Thyroid gland (tissue), 4 donors: ENCODE measurements around the gene ADAM12. TPM values are rescaled to one million over a fixed set of nuclear protein-coding genes. Genes with fewer than 3 reads are reported as not detected.

Source experiments
- DNase-seq, 2 donors: peaks; one replicate each; pipeline ENCODE4 v3.0.0-alpha.2; 2019
- H3K27ac ChIP-seq, 3 donors: fragments of 200-600 bp; sonication (generic); 1 replicate in 2 of 3; 2 replicates in 1 of 3; pipeline ENCODE4 v1.5.1; 2016 to 2019; ENCODE audit warnings: mild to moderate bottlenecking in 1 of 3, moderate library complexity in 1 of 3
- H3K27me3 ChIP-seq: fragments of 200-600 bp; sonication (generic); one replicate; pipeline ENCODE4 v1.5.1; 2019
- H3K36me3 ChIP-seq, 2 donors: fragments of 200-600 bp; sonication (generic); one replicate each; pipeline ENCODE4 v1.5.1; 2016 to 2019
- H3K4me1 ChIP-seq, 2 donors: fragments of 200-600 bp; sonication (generic); one replicate each; pipeline ENCODE4 v1.5.1; 2017 to 2019
- H3K4me3 ChIP-seq, 3 donors: fragments of 200-600 bp; sonication (generic); replicated peaks in 1 of 3; 1 replicate in 2 of 3; 2 replicates in 1 of 3; pipeline ENCODE4 v1.5.1; 2016; ENCODE audit warnings: mild to moderate bottlenecking in 1 of 3
- H3K9me3 ChIP-seq: fragments of 200-600 bp; sonication (generic); one replicate; pipeline ENCODE4 v1.5.1; 2017
- POLR2A ChIP-seq, 2 donors: fragments of 450-650 bp; IDR thresholded peaks; one replicate each; pipeline ENCODE4 v1.6.1; 2017; ENCODE audit warnings: antibody characterized with exemption in 2 of 2, mild to moderate bottlenecking in 2 of 2, moderate library complexity in 1 of 2
- WGBS, 2 donors: methylation state at CpG; one replicate each; pipeline ENCODE4 v1.1.5; 2017; 5-methylcytosine and 5-hydroxymethylcytosine counted together
- intact Hi-C: fragments of 100-400 bp; cut with DNase I; formaldehyde crosslinking; loops from one replicate; pipeline ENCODE4 v1.15.1; 2023
- total RNA-seq, 4 donors: library from RNA; depleted of rRNA; stranded (reverse); fragments of >200 nt; gene quantifications; one replicate each; pipeline ENCODE4 v1.2.3, GENCODE V29; 2016
- TF ChIP-seq, protein P1 (sequence below), 6 experiments: fragments of 200-600 bp in 3 of 6; fragments of 450-650 bp in 3 of 6; sonication (generic) in 3 of 6; IDR thresholded peaks; one replicate each; pipeline ENCODE4 v1.5.1; 2016 to 2019; ENCODE audit warnings: antibody characterized with exemption in 6 of 6, mild to moderate bottlenecking in 2 of 6, inconsistent platforms in 1 of 6, moderate library complexity in 1 of 6

The ADAM12 gene
- total RNA-seq, 4 donors from 2014 or later, result 0.20 to 0.94 (median 0.63) TPM

DNA sequence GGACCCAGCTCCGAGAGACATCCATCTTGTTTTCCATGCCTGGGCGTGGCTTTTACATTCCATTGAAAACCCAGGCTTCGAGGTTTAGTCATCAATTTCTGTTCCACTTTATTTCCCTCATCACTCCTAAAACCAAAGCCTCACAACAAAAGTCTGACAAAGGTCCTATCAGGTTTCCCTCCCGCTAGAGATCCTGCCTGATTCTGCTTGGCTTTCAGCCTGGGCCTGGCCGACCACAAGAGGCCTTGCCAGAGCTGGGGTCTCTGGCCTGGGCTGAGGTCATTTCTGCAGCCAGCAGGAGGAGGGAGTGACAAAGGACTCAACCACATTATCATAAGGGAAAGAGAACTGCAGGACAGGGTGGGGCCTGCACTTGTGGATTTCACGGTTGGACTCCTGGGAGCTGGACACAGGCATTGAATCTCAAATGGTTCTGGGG is 324.9 kb downstream of the ADAM12 start:
- no peak for TF ChIP-seq POLR2A (IDR thresholded peaks at IDR 0.05)
- TF ChIP-seq, protein P1, sequence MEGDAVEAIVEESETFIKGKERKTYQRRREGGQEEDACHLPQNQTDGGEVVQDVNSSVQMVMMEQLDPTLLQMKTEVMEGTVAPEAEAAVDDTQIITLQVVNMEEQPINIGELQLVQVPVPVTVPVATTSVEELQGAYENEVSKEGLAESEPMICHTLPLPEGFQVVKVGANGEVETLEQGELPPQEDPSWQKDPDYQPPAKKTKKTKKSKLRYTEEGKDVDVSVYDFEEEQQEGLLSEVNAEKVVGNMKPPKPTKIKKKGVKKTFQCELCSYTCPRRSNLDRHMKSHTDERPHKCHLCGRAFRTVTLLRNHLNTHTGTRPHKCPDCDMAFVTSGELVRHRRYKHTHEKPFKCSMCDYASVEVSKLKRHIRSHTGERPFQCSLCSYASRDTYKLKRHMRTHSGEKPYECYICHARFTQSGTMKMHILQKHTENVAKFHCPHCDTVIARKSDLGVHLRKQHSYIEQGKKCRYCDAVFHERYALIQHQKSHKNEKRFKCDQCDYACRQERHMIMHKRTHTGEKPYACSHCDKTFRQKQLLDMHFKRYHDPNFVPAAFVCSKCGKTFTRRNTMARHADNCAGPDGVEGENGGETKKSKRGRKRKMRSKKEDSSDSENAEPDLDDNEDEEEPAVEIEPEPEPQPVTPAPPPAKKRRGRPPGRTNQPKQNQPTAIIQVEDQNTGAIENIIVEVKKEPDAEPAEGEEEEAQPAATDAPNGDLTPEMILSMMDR (IDR thresholded peaks at IDR 0.05), result no peak
- no peak for DNase-seq
- Histone ChIP-seq H3K27me3 (no peaks in the 10 kb centered on the region), H3K27ac (no peak overlapping the region), H3K36me3 (no peaks in the 10 kb centered on the region), H3K4me3 (no peak overlapping the region), H3K4me1 (peaks cover 0 to 7% of the 10 kb centered on the region in 2 donors), H3K9me3 (no peaks in the 10 kb centered on the region)
- intact Hi-C loops, result no loop called here
- 78 to 89% methylated on average over 6 of the region's 6 CpGs for WGBS, 2 donors

DNA sequence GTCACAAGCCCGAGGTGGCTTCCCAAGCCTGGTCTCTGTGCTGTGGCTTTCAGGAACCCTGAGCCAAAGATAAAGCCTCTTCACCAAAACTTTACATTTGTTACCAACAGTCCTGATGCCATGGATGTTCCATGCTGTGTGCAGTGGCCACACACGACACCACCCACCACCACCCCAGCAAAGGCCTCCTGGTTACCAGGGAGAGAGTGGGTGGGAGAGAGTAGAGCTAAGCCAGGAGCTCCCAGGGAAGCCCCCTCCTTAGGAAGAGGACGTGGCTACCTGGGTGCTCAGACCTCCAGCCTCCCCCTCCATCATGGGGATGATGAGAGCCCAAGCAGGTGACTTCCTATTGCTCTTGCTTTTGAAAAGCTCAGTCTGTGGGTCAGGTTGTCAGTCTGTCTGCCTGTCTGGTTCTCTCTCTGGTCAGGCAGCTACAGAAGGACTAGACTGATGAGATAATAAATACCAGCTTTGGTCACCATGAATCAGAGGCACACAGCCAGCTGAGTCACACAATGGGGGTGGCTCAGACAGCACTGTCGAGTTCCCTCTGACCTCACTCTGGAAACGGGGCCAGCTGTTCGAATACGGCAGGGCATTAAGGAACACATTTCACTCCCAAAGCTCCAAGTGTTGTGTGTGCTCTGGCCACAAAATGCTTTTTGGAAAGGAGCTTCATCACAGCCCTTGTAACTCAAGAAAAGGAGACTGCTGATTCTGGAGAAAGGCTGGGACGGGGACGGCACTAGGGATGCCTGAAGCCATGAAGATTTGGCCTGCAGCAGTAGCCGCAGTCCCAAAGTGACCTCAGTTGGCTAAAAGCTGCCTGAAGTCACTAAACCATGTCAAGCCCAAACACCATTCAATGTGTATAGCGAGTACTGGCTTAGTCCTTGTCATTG is 325.9 kb downstream of the ADAM12 start:
- TF ChIP-seq POLR2A (IDR thresholded peaks at IDR 0.05), result no peak
- TF ChIP-seq, protein P1 (IDR thresholded peaks at IDR 0.05), result no peak
- intact Hi-C loops, result no loop called here
- Histone ChIP-seq H3K36me3 (no peaks in the 10 kb centered on the region), H3K9me3 (no peaks in the 10 kb centered on the region), H3K4me1 (peaks cover 0 to 7% of the 10 kb centered on the region in 2 donors), H3K4me3 (no peak overlapping the region), H3K27me3 (no peaks in the 10 kb centered on the region), H3K27ac (no peak overlapping the region)
- DNase-seq, result peak; percentile 42 to 53
- WGBS, 2 donors, result 68 to 71% methylated on average over 10 to 11 of the region's 11 CpGs

DNA sequence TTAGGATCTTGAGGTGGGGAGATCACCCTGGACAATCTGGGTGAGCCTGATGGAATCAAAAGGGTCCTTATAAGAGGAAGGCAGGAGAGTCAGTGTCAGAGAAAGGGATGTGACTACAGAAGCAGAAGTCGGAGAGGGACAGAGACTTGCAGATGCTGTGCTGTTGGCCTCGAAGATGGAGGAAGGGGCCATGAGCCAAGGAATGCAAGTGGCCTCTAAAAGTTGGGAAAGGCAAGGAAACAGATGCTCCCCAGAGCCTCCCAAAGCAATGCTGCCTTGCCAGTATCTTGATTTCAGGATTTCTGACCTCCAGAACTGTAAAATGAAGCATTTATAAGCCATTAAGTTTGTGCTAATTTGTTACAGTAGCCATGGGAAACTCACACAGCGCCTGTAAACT is 326.8 kb downstream of the ADAM12 start:
- no peak for DNase-seq
- intact Hi-C loops, result no loop called here
- H3K4me3 ChIP-seq, result no peak overlapping the region
- no peaks in the 10 kb centered on the region for H3K9me3 ChIP-seq
- 78 to 82% methylated on average over 3 of the region's 3 CpGs for WGBS, 2 donors
- peaks cover 0 to 7% of the 10 kb centered on the region in 2 donors for H3K4me1 ChIP-seq
- no peak for TF ChIP-seq POLR2A (IDR thresholded peaks at IDR 0.05)
- TF ChIP-seq, protein P1 (IDR thresholded peaks at IDR 0.05), result no peak
- H3K27ac ChIP-seq, result no peak overlapping the region
- H3K36me3 ChIP-seq, result no peaks in the 10 kb centered on the region
- H3K27me3 ChIP-seq, result no peaks in the 10 kb centered on the region

DNA sequence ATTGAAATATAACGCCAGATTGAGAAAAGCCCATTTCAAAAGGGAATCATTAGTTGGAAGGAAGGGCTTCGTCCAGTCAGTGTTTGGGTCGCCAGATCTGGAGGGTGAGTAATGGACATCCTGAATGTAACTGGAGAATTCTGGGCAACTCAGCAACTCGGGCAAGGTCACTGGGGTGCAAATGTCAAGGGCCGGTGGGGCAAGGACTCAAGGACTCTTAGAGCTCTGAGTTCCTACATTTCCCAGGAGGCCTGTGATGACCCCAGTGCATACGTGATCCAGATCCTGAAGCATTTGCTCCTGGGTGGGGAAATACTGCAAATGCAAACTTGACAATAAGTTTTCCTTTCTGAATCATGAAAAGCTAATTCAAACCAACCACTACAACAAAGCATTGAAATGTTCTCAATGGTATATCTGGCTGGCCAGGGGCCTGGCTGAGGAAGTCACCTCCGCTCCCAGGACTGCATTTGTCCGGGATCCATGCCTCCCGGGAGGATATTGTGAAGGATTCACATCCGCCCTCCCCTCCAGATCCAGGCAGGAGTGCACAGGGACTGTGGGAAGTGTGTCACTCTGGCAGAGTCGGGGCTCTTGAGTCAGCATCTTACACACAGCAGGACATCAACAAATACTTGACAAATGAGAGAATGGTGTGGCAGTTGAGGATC is 327.9 kb downstream of the ADAM12 start:
- TF ChIP-seq POLR2A (IDR thresholded peaks at IDR 0.05), result no peak
- TF ChIP-seq, protein P1 (IDR thresholded peaks at IDR 0.05), result no peak
- Histone ChIP-seq H3K9me3 (no peaks in the 10 kb centered on the region), H3K27ac (no peak overlapping the region), H3K27me3 (no peaks in the 10 kb centered on the region), H3K4me3 (no peak overlapping the region), H3K4me1 (peaks cover 0 to 7% of the 10 kb centered on the region in 2 donors), H3K36me3 (no peaks in the 10 kb centered on the region)
- peak; percentile 9 to 10 for DNase-seq
- intact Hi-C loops, result no loop called here
- 53 to 65% methylated on average over 10 to 11 of the region's 11 CpGs for WGBS, 2 donors
